ENCODE data around the gene MYADM. TPM values are rescaled to one million over a fixed set of nuclear protein-coding genes. Genes with fewer than 3 reads are reported as not detected.

MYADM gene
- total RNA-seq, 1 experiment from 2014 or later: 78.6 TPM

DNA sequence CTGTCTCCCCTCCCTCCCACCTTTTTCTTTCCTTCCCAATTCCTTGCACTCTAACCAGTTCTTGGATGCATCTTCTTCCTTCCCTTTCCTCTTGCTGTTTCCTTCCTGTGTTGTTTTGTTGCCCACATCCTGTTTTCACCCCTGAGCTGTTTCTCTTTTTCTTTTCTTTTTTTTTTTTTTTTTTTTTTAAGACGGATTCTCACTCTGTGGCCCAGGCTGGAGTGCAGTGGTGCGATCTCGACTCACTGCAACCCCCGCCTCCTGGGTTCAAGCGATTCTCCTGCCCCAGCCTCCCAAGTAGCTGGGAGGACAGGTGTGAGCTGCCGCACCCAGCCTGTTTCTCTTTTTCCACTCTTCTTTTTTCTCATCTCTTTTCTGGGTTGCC lies 6.9 kb downstream of the MYADM start (continued):
- TF ChIP-seq, protein P1, sequence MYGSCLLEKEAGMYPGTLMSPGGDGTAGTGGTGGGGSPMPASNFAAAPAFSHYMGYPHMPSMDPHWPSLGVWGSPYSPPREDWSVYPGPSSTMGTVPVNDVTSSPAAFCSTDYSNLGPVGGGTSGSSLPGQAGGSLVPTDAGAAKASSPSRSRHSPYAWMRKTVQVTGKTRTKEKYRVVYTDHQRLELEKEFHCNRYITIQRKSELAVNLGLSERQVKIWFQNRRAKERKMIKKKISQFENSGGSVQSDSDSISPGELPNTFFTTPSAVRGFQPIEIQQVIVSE (CRISPR knock-in tag; IDR thresholded peaks at IDR 0.05; ENCODE audit: borderline replicate concordance): no peak
- TF ChIP-seq ETV6 (CRISPR knock-in tag; IDR thresholded peaks at IDR 0.05) (no peak), ZNF317 (CRISPR knock-in tag; IDR thresholded peaks at IDR 0.05; ENCODE audit: borderline replicate concordance, low read depth) (no peak), NFATC4 (CRISPR knock-in tag; IDR thresholded peaks at IDR 0.05) (no peak)

DNA sequence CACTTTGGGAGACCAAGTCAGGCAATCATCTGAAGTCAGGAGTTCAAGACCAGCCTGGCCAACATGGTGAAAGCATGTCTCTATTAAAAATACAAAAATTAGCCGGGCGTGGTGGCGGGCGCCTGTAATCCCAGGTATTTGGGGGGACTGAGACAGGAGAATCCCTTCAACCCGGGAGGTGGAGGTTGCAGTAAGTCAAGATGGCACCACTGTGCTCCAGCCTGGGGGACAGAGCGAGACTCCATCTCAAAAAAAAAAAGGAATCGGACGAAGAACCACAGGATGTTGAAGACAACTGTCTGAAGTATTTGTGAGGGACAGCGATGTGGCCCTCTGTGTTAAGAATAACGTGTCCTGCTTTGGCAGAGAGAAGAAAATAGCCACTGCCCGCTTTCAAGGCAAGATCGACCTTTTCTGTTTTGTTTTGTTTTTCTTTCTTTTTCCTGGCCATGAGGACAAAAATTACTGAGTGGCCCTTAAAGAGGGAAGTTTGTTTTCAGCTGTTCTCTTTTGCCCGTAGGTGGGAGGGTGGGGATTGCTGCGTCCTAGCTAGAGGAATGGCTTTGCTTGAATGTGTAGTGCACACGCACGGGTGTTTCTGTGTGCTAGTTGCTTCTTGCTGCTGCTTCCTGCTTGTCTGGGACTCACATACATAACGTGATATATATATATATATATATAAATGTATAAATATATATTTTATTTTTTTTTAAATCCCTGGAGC lies 8.1 kb downstream of the MYADM start:
- Mint-ChIP-seq H3K9me3 (no peaks in the 10 kb centered on the region), H3K27ac (peak overlapping the region; percentile 24; the same call in 1 of the 2 replicates), H3K36me3 (peaks cover 39% of the 10 kb centered on the region), H3K4me1 (peaks cover 25% of the 10 kb centered on the region), H3K27me3 (ENCODE audit: low read depth) (no peaks in the 10 kb centered on the region), H3K4me3 (no peak overlapping the region)
- TF ChIP-seq ZNF121 (CRISPR knock-in tag; IDR thresholded peaks at IDR 0.05): no peak
- TF ChIP-seq, protein P2, sequence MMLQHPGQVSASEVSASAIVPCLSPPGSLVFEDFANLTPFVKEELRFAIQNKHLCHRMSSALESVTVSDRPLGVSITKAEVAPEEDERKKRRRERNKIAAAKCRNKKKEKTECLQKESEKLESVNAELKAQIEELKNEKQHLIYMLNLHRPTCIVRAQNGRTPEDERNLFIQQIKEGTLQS (CRISPR knock-in tag; conservative IDR thresholded peaks at IDR 0.05): no peak
- ChIA-PET POLR2A (interaction anchor here (2.3 kb wide), 1 partner anchor 8 kb away, joined by 21 read pairs; the partner anchor contains the start of gene MYADM), CTCF (interaction anchor here (1.2 to 1.3 kb wide), 2 partner anchors 37 to 67 kb away, joined by 3 to 5 read pairs; no protein-coding TSS in a partner anchor)
- DNase-seq (ENCODE audit: low spot score) (no peak), ATAC-seq (no peak)

DNA sequence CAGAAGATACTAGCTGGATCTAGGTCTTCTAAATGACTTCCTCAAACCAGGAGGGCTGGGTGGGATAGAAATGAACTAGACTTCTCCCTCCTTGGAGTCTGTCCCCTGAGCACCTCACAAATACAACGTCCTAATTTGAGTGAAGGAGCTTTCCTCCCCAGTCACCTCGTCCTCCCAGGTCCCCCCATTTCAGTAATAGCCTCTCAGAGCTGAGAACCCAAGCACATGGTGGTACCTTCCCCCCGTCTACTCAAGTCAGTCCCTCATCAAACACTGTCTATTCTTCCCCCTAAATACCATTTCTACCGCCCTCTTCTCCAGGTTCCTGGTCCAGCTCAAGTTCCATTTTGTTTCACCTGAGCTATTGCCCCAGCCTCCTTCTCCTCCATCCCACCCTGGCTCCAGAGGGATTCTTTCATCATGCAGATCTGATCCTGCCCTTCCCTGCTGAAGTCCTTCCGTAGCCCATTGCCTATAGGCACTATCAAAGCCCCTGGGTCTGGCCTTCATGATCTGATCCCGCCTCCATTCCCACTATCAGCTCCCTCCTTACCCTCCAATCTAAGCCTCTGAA lies 9.1 kb downstream of the MYADM start:
- no peak for ATAC-seq
- Mint-ChIP-seq H3K4me3 (no peak overlapping the region), H3K27ac (peak overlapping the region; percentile 2; the same call in 1 of the 2 replicates), H3K27me3 (ENCODE audit: low read depth) (no peaks in the 10 kb centered on the region), H3K4me1 (peaks cover 25% of the 10 kb centered on the region), H3K36me3 (peaks cover 31% of the 10 kb centered on the region), H3K9me3 (no peaks in the 10 kb centered on the region)
- DNase-seq (ENCODE audit: low spot score): no peak
- CTCF ChIA-PET: interaction anchor here (0.8 to 1.3 kb wide), 4 partner anchors 9 to 147 kb away, joined by 3 to 5 read pairs (median 4); partner anchors contain the start of gene MYADM
- POLR2A ChIA-PET: interaction anchor here (2.3 kb wide), 1 partner anchor 9 kb away, joined by 21 read pairs; the partner anchor contains the start of gene MYADM
- TF ChIP-seq KAT7 (CRISPR knock-in tag; IDR thresholded peaks at IDR 0.05; ENCODE audit: borderline replicate concordance) (no peak), PRRX2 (CRISPR knock-in tag; IDR thresholded peaks at IDR 0.05) (no peak), NFYB (CRISPR knock-in tag; conservative IDR thresholded peaks at IDR 0.05; ENCODE audit: low read depth) (no peak), OVOL2 (CRISPR knock-in tag; IDR thresholded peaks at IDR 0.05; ENCODE audit: borderline replicate concordance) (no peak), CREM (CRISPR knock-in tag; IDR thresholded peaks at IDR 0.05) (no peak), FOXJ3 (CRISPR knock-in tag; IDR thresholded peaks at IDR 0.05; ENCODE audit: borderline replicate concordance) (no peak), ZNF423 (CRISPR knock-in tag; IDR thresholded peaks at IDR 0.05) (no peak), HMGA2 (CRISPR knock-in tag; IDR thresholded peaks at IDR 0.05) (no peak), ZBTB21 (CRISPR knock-in tag; IDR thresholded peaks at IDR 0.05; ENCODE audit: borderline replicate concordance) (no peak), ETV6 (CRISPR knock-in tag; IDR thresholded peaks at IDR 0.05) (no peak), JUN (CRISPR knock-in tag; IDR thresholded peaks at IDR 0.05) (no peak), IRF2 (CRISPR knock-in tag; IDR thresholded peaks at IDR 0.05; ENCODE audit: borderline replicate concordance, low read depth) (no peak)
- TF ChIP-seq, protein P3, sequence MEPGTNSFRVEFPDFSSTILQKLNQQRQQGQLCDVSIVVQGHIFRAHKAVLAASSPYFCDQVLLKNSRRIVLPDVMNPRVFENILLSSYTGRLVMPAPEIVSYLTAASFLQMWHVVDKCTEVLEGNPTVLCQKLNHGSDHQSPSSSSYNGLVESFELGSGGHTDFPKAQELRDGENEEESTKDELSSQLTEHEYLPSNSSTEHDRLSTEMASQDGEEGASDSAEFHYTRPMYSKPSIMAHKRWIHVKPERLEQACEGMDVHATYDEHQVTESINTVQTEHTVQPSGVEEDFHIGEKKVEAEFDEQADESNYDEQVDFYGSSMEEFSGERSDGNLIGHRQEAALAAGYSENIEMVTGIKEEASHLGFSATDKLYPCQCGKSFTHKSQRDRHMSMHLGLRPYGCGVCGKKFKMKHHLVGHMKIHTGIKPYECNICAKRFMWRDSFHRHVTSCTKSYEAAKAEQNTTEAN (CRISPR knock-in tag; IDR thresholded peaks at IDR 0.05): no peak
- TF ChIP-seq, protein P4, sequence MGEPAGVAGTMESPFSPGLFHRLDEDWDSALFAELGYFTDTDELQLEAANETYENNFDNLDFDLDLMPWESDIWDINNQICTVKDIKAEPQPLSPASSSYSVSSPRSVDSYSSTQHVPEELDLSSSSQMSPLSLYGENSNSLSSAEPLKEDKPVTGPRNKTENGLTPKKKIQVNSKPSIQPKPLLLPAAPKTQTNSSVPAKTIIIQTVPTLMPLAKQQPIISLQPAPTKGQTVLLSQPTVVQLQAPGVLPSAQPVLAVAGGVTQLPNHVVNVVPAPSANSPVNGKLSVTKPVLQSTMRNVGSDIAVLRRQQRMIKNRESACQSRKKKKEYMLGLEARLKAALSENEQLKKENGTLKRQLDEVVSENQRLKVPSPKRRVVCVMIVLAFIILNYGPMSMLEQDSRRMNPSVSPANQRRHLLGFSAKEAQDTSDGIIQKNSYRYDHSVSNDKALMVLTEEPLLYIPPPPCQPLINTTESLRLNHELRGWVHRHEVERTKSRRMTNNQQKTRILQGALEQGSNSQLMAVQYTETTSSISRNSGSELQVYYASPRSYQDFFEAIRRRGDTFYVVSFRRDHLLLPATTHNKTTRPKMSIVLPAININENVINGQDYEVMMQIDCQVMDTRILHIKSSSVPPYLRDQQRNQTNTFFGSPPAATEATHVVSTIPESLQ (CRISPR knock-in tag; IDR thresholded peaks at IDR 0.05): no peak
- TF ChIP-seq, protein P5, sequence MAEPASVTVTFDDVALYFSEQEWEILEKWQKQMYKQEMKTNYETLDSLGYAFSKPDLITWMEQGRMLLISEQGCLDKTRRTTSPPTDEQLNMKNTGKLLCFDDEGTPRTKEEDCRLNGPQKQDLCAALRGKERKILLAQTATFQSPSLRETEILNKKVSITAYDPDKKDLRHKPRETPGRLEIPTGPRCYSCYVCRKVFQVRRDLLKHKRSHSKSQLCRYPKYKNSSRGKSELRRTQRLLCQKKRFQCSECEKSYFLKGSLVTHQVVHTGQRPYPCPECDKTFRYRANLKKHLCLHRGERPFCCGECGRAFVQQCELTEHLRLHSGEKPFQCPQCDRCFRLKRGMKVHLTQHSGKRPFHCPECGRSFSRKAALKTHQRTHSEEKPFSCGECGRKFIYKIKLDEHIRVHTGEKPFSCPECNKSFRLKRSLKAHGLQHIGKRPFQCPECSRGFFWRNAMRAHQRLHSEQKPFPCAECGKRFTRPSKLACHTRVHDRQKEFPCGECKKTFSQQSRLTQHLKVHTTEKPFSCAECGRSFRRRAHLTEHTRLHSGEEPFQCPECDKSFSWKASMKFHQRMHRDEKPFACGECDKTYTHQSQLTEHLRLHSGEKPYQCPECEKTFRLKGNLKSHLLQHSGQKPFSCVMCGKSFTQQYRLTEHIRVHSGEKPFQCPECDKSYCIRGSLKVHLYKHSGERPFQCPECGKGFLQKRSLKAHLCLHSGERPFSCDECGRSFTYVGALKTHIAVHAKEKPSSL (CRISPR knock-in tag; conservative IDR thresholded peaks at IDR 0.05): no peak
- TF ChIP-seq, protein P6, sequence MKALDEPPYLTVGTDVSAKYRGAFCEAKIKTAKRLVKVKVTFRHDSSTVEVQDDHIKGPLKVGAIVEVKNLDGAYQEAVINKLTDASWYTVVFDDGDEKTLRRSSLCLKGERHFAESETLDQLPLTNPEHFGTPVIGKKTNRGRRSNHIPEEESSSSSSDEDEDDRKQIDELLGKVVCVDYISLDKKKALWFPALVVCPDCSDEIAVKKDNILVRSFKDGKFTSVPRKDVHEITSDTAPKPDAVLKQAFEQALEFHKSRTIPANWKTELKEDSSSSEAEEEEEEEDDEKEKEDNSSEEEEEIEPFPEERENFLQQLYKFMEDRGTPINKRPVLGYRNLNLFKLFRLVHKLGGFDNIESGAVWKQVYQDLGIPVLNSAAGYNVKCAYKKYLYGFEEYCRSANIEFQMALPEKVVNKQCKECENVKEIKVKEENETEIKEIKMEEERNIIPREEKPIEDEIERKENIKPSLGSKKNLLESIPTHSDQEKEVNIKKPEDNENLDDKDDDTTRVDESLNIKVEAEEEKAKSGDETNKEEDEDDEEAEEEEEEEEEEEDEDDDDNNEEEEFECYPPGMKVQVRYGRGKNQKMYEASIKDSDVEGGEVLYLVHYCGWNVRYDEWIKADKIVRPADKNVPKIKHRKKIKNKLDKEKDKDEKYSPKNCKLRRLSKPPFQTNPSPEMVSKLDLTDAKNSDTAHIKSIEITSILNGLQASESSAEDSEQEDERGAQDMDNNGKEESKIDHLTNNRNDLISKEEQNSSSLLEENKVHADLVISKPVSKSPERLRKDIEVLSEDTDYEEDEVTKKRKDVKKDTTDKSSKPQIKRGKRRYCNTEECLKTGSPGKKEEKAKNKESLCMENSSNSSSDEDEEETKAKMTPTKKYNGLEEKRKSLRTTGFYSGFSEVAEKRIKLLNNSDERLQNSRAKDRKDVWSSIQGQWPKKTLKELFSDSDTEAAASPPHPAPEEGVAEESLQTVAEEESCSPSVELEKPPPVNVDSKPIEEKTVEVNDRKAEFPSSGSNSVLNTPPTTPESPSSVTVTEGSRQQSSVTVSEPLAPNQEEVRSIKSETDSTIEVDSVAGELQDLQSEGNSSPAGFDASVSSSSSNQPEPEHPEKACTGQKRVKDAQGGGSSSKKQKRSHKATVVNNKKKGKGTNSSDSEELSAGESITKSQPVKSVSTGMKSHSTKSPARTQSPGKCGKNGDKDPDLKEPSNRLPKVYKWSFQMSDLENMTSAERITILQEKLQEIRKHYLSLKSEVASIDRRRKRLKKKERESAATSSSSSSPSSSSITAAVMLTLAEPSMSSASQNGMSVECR (CRISPR knock-in tag; IDR thresholded peaks at IDR 0.05; ENCODE audit: borderline replicate concordance): no peak

All from WTC11 (cell line).